Stimulated activated memory B cell treated with anti-CD40 and anti-IgM and Interleukin-4, amounts not matched to agents 10 μg/mL and 1 μg/mL and 100 μg/mL, for 72 hours (primary cell): Measurements from ENCODE around the gene RIMOC1.

Experiments
- ATAC-seq: fragments of 150-1000 bp; cut with Tn5 transposase; 2 replicates; pipeline ENCODE4 v1.10.0; 2021
- H3K27ac Mint-ChIP-seq: one replicate; pipeline ENCODE4 v1.8.0; 2022; ENCODE audit warnings: mild to moderate bottlenecking, mixed read lengths
- H3K27me3 Mint-ChIP-seq: one replicate; pipeline ENCODE4 v1.8.0; 2022; ENCODE audit warnings: mixed read lengths
- H3K36me3 Mint-ChIP-seq: one replicate; pipeline ENCODE4 v1.8.0; 2022; ENCODE audit warnings: mixed read lengths
- H3K4me1 Mint-ChIP-seq: one replicate; pipeline ENCODE4 v1.8.0; 2022; ENCODE audit warnings: mixed read lengths
- H3K4me3 Mint-ChIP-seq: one replicate; pipeline ENCODE4 v1.8.0; 2022; ENCODE audit warnings: mild to moderate bottlenecking, moderate library complexity, mixed read lengths
- H3K9me3 Mint-ChIP-seq: one replicate; pipeline ENCODE4 v1.8.0; 2022; ENCODE audit warnings: mixed read lengths

RIMOC1 gene

GRCh38 chr5:41878643-41879478, 25.3 kb upstream of the RIMOC1 start:
- peaks cover 11% of the 10 kb centered on the region for H3K27me3 Mint-ChIP-seq
- H3K4me3 Mint-ChIP-seq = no peak overlapping the region
- H3K27ac Mint-ChIP-seq = no peak overlapping the region
- no peaks in the 10 kb centered on the region for H3K36me3 Mint-ChIP-seq
- H3K9me3 Mint-ChIP-seq = no peaks in the 10 kb centered on the region
- no peak for ATAC-seq
- no peaks in the 10 kb centered on the region for H3K4me1 Mint-ChIP-seq

DNA sequence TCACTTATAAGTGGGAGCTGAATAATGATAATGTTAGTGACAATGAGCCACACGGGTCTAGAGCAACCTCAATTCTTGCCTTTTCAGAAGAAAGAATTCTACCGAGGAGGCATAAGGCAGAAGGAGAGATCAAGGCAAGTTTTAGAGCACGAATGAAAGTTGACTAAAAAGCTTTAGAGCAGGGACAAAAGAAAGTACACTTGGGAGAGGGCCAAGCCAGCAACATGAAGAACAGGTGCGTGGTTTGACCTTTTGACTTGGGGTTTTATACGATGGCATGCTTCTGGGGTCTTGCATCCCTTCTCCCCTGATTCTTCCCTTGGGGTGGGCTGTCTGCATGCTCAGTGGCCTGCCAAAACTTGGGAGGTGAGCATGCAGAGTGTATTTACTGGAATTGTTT, 21.4 kb upstream of the RIMOC1 start:
- H3K4me3 Mint-ChIP-seq = no peak overlapping the region
- peaks cover 11% of the 10 kb centered on the region for H3K27me3 Mint-ChIP-seq
- no peaks in the 10 kb centered on the region for H3K9me3 Mint-ChIP-seq
- H3K36me3 Mint-ChIP-seq = no peaks in the 10 kb centered on the region
- H3K4me1 Mint-ChIP-seq = no peaks in the 10 kb centered on the region
- H3K27ac Mint-ChIP-seq = no peak overlapping the region
- ATAC-seq = no peak

- Mint-ChIP-seq H3K4me3 (no peak overlapping the region), H3K36me3 (no peaks in the 10 kb centered on the region), H3K4me1 (no peaks in the 10 kb centered on the region), H3K27ac (no peak overlapping the region), H3K27me3 (peaks cover 11% of the 10 kb centered on the region), H3K9me3 (no peaks in the 10 kb centered on the region)
- no peak for ATAC-seq
Observed at GRCh38 chr5:41883243-41883642, 20.9 kb upstream of the RIMOC1 start.

- ATAC-seq = no peak
- H3K27me3 Mint-ChIP-seq = peaks cover 11% of the 10 kb centered on the region
- no peaks in the 10 kb centered on the region for H3K9me3 Mint-ChIP-seq
- no peak overlapping the region for H3K4me3 Mint-ChIP-seq
- H3K36me3 Mint-ChIP-seq = no peaks in the 10 kb centered on the region
- H3K27ac Mint-ChIP-seq = no peak overlapping the region
- no peaks in the 10 kb centered on the region for H3K4me1 Mint-ChIP-seq
Observed at GRCh38 chr5:41883936-41884335, 20.2 kb upstream of the RIMOC1 start.

DNA sequence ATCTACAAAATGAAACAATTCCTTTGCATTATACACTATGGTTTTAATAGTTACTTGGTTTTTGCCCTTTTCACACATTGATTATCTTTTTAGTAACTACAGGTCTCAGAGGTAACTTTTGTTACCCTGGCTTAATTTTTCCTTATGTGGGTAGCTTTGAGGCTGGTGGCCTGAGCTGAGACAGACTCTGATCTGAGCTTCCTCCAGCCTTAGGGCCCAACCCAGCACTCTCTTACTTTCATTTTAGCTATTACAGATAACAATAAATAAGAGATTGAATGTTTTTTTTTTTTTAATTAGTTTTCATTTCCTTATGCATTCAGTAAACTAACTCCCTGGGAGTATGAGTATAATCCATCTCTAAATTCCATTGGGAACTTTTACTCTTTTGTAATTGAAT, 18.9 kb upstream of the RIMOC1 start:
- Mint-ChIP-seq H3K27ac (no peak overlapping the region), H3K9me3 (no peaks in the 10 kb centered on the region), H3K4me1 (no peaks in the 10 kb centered on the region), H3K27me3 (peaks cover 4% of the 10 kb centered on the region), H3K36me3 (no peaks in the 10 kb centered on the region), H3K4me3 (no peak overlapping the region)
- no peak for ATAC-seq

- Mint-ChIP-seq H3K9me3 (no peaks in the 10 kb centered on the region), H3K4me3 (no peak overlapping the region), H3K36me3 (no peaks in the 10 kb centered on the region), H3K27ac (no peak overlapping the region), H3K4me1 (no peaks in the 10 kb centered on the region), H3K27me3 (peaks cover 39% of the 10 kb centered on the region)
- no peak for ATAC-seq
Observed at GRCh38 chr5:41891066-41891707, 13.0 kb upstream of the RIMOC1 start.

DNA sequence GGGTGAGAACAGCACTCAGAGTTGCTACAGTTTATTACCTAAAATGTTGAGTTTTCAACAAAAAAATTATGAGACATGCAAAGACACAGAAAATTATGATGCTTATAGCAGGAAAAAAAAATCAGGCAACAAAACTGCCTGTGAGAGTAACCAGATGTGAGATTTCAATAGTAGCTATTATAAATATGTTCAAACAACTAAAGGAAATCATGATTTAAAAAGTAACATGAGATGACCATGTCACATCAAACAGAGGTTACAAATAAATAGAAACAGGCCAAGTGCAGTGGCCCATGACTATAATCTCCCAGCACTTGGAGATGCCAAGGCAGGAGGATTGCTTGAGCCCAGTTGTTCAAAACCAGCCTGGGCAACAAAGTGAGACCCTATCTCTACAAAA, 12.1 kb upstream of the RIMOC1 start:
- H3K36me3 Mint-ChIP-seq = no peaks in the 10 kb centered on the region
- H3K27me3 Mint-ChIP-seq = peaks cover 47% of the 10 kb centered on the region
- no peak overlapping the region for H3K27ac Mint-ChIP-seq
- H3K9me3 Mint-ChIP-seq = no peaks in the 10 kb centered on the region
- no peaks in the 10 kb centered on the region for H3K4me1 Mint-ChIP-seq
- H3K4me3 Mint-ChIP-seq = no peak overlapping the region
- no peak for ATAC-seq

DNA sequence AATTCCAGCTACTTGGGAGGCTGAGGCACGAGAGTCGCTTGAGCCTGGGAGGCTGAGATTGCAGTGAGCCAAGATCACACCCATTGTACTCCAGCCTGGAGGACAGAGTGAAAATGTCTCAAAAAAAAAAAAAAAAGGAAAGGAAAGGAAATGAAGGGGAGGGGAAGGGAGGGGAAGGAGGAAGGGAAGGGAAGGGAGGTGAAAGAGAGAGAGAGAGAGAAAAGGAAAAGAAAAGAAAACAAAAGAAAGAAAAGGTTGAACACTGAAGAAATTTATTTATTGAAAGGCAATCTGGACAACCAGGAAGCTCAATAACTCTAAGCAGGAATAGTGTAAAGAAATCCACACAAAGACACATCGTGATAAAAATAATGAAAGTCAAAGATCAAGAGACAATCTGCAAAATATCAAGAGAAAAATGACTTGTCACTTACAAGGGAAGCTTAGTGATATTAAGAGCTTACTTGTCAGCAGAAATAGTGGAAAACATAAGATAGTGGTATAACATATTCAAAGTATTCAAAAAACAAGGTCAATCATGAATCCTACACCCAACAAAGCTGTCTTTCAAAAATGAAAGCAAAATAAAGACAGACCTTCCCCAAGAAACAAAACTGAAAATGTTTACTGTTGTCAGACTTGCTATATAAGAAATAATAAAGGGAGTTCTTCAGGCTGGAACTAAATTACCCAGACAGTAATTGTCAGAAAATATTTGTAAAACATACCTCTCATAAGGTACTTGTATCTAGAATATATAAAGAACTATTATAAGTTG, 10.9 kb upstream of the RIMOC1 start:
- Mint-ChIP-seq H3K4me1 (no peaks in the 10 kb centered on the region), H3K4me3 (no peak overlapping the region), H3K27ac (no peak overlapping the region), H3K27me3 (peaks cover 48% of the 10 kb centered on the region), H3K9me3 (no peaks in the 10 kb centered on the region), H3K36me3 (no peaks in the 10 kb centered on the region)
- no peak for ATAC-seq

GRCh38 chr5:41896230-41896629, 7.9 kb upstream of the RIMOC1 start:
- H3K27me3 Mint-ChIP-seq = peaks cover 40% of the 10 kb centered on the region
- ATAC-seq = no peak
- H3K4me3 Mint-ChIP-seq = no peak overlapping the region
- H3K9me3 Mint-ChIP-seq = no peaks in the 10 kb centered on the region
- no peak overlapping the region for H3K27ac Mint-ChIP-seq
- H3K36me3 Mint-ChIP-seq = no peaks in the 10 kb centered on the region
- H3K4me1 Mint-ChIP-seq = no peaks in the 10 kb centered on the region

- Mint-ChIP-seq H3K9me3 (no peaks in the 10 kb centered on the region), H3K4me3 (peak overlapping the region; percentile 89), H3K27me3 (no peaks in the 10 kb centered on the region), H3K27ac (peak overlapping the region; percentile 89), H3K36me3 (peaks cover 15% of the 10 kb centered on the region), H3K4me1 (peaks cover 26% of the 10 kb centered on the region)
- no peak for ATAC-seq
Observed at GRCh38 chr5:41903382-41903891, 707 bp upstream of the RIMOC1 start.

DNA sequence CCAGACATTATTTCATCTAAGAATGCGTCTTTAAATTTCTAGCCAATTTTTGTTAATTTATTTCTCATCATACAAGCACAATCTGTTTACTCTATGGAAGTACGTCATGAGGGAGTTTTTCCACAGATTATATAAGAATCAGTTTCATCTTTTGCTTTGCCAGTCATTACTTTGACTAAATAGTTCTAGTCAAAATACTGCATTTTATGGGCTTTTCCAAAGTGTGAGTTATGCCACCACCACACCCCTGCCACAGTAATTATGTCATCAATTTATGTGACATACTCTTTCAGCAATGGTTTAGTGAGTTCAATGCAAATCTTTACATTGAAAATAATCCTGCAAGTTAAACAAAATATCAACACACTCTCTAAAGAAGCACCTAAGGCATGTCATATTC, 2.0 kb downstream of the RIMOC1 start:
- Mint-ChIP-seq H3K27me3 (no peaks in the 10 kb centered on the region), H3K27ac (no peak overlapping the region), H3K4me3 (no peak overlapping the region), H3K36me3 (peaks cover 29% of the 10 kb centered on the region), H3K4me1 (peaks cover 33% of the 10 kb centered on the region), H3K9me3 (no peaks in the 10 kb centered on the region)
- ATAC-seq = no peak

- H3K9me3 Mint-ChIP-seq = no peaks in the 10 kb centered on the region
- H3K4me1 Mint-ChIP-seq = peaks cover 26% of the 10 kb centered on the region
- peaks cover 49% of the 10 kb centered on the region for H3K36me3 Mint-ChIP-seq
- ATAC-seq = no peak
- no peak overlapping the region for H3K4me3 Mint-ChIP-seq
- H3K27me3 Mint-ChIP-seq = no peaks in the 10 kb centered on the region
- no peak overlapping the region for H3K27ac Mint-ChIP-seq
Observed at GRCh38 chr5:41908374-41909079, 4.4 kb downstream of the RIMOC1 start.

DNA sequence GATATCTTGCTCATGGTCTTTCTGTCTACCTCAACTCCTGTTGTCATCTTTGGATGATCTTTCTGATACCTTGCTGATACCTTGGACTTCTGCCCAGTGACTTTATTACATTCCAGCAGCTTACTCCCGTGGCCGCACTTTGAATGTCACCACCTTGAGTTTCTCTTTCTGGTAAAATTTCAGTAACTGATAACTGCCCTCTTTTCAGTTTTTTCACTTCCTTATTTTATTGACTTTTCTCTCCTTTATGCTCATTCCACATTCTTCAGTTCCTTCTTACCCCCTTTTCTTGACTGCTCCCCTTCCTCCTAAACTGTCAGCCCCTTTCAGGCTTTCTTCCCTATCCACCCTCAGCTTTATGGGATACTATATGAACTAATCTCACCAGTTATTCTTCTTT, 14.0 kb downstream of the RIMOC1 start:
- H3K27me3 Mint-ChIP-seq = no peaks in the 10 kb centered on the region
- ATAC-seq = peak; percentile 68
- H3K4me1 Mint-ChIP-seq = peaks cover 30% of the 10 kb centered on the region
- H3K36me3 Mint-ChIP-seq = peaks cover 52% of the 10 kb centered on the region
- H3K4me3 Mint-ChIP-seq = no peak overlapping the region
- peak overlapping the region; percentile 14 for H3K27ac Mint-ChIP-seq
- H3K9me3 Mint-ChIP-seq = no peaks in the 10 kb centered on the region

GRCh38 chr5:41921166-41921565, 17.0 kb downstream of the RIMOC1 start:
- ATAC-seq = no peak
- Mint-ChIP-seq H3K27me3 (no peaks in the 10 kb centered on the region), H3K27ac (no peak overlapping the region), H3K9me3 (no peaks in the 10 kb centered on the region), H3K36me3 (peaks cover 30% of the 10 kb centered on the region), H3K4me3 (no peak overlapping the region), H3K4me1 (peaks cover 40% of the 10 kb centered on the region)

GRCh38 chr5:41921874-41922273, 17.7 kb downstream of the RIMOC1 start:
- ATAC-seq = no peak
- Mint-ChIP-seq H3K4me1 (peaks cover 44% of the 10 kb centered on the region), H3K27me3 (no peaks in the 10 kb centered on the region), H3K9me3 (no peaks in the 10 kb centered on the region), H3K4me3 (no peak overlapping the region), H3K27ac (no peak overlapping the region), H3K36me3 (peaks cover 30% of the 10 kb centered on the region)
